ENCODE data around the gene OCEL1.

GRCh38 chr19:17226002-17226933 is at the start of gene OCEL1:
- TF ChIP-seq CTCF (tag by site-specific recombination; IDR thresholded peaks at IDR 0.05) (no peak; the same call in 1 of the 2 replicates), ZBTB44 (tag by site-specific recombination; IDR thresholded peaks at IDR 0.05) (no peak; the same call in none of the 2 replicates), ZNF777 (tag by site-specific recombination; IDR thresholded peaks at IDR 0.05; ENCODE audit: borderline replicate concordance) (no peak)

Data from HEK293 (cell line).